SK-N-SH treated with all-trans-retinoic acid at 6 μM for 48 hours (cell line): ENCODE measurements around the gene TRAPPC10.

Experiments
- ARNTL ChIP-seq: fragments of 450-650 bp; formaldehyde crosslinking; IDR thresholded peaks from 2 replicates; pipeline ENCODE4 v1.5.0; 2020; ENCODE audit warnings: low read depth, mild to moderate bottlenecking, moderate library complexity, borderline replicate concordance
- BACH2 ChIP-seq: fragments of 250-450 bp; sonication (Bioruptor Pico); IDR thresholded peaks from 2 replicates; pipeline ENCODE4 v1.9.0; 2021; ENCODE audit warnings: mild to moderate bottlenecking, borderline replicate concordance
- ISL1 ChIP-seq: fragments of 250-450 bp; sonication (Bioruptor Pico); IDR thresholded peaks from 2 replicates; pipeline ENCODE4 v2.1.2; 2022; ENCODE audit warnings: mild to moderate bottlenecking, moderate library complexity
- OSR1 ChIP-seq: fragments of 250-450 bp; sonication (Bioruptor Pico); IDR thresholded peaks from 2 replicates; pipeline ENCODE4 v1.8.0; 2022; ENCODE audit warnings: moderate library complexity, mild to moderate bottlenecking, inconsistent platforms
- PATZ1 ChIP-seq: fragments of 250-450 bp; sonication (Bioruptor Pico); IDR thresholded peaks from 2 replicates; pipeline ENCODE4 v1.8.0; 2020; ENCODE audit warnings: mild to moderate bottlenecking, moderate library complexity, borderline replicate concordance
- POU6F1 ChIP-seq: fragments of 250-450 bp; sonication (Bioruptor Pico); IDR thresholded peaks from 2 replicates; pipeline ENCODE4 v1.8.0; 2021; ENCODE audit warnings: low read depth, mild to moderate bottlenecking, moderate library complexity, borderline replicate concordance
- RARB ChIP-seq: fragments of 250-450 bp; sonication (Bioruptor Pico); IDR thresholded peaks from 2 replicates; pipeline ENCODE4 v1.8.0; 2021; ENCODE audit warnings: mild to moderate bottlenecking, moderate library complexity
- SNAI2 ChIP-seq: fragments of 250-450 bp; sonication (Bioruptor Pico); IDR thresholded peaks from 2 replicates; pipeline ENCODE4 v1.5.0; 2020; ENCODE audit warnings: mild to moderate bottlenecking, moderate library complexity
- TOX ChIP-seq: fragments of 250-450 bp; sonication (Bioruptor Pico); IDR thresholded peaks from 2 replicates; pipeline ENCODE4 v1.8.0; 2021; ENCODE audit warnings: mild to moderate bottlenecking, moderate library complexity, borderline replicate concordance
- ZC3H10 ChIP-seq: fragments of 250-450 bp; sonication (Bioruptor Pico); IDR thresholded peaks from 2 replicates; pipeline ENCODE4 v1.5.1; 2021; ENCODE audit warnings: mild to moderate bottlenecking, moderate library complexity
- ZNF565 ChIP-seq: fragments of 450-650 bp; formaldehyde crosslinking; conservative IDR thresholded peaks from 2 replicates; pipeline ENCODE4 v1.5.0; 2020; ENCODE audit warnings: low read depth, mild to moderate bottlenecking, moderate library complexity

GRCh38 chr21:44083631-44084291, 71.7 kb downstream of the TRAPPC10 start:
- no peak for TF ChIP-seq POU6F1 (CRISPR knock-in tag)
- no peak for TF ChIP-seq TOX (CRISPR knock-in tag)
- TF ChIP-seq ZNF565: no peak
- TF ChIP-seq OSR1 (CRISPR knock-in tag): no peak
- no peak for TF ChIP-seq ISL1 (CRISPR knock-in tag)
- no peak for TF ChIP-seq RARB (CRISPR knock-in tag)
- no peak for TF ChIP-seq BACH2
- no peak for TF ChIP-seq PATZ1
- no peak for TF ChIP-seq ARNTL (CRISPR knock-in tag)
- TF ChIP-seq SNAI2 (CRISPR knock-in tag): no peak
- no peak for TF ChIP-seq ZC3H10 (CRISPR knock-in tag)
